NCI-H345 treated with DMSO at 0.1 percent for 48 hours (cell line): ENCODE measurements around the gene UTF1.

Source experiments
- DNase-seq: peaks from one replicate; lab custom pipeline; 2025; ENCODE audit not compliant: unreplicated experiment; lab: John Stamatoyannopoulos, UW

Gene UTF1

DNA sequence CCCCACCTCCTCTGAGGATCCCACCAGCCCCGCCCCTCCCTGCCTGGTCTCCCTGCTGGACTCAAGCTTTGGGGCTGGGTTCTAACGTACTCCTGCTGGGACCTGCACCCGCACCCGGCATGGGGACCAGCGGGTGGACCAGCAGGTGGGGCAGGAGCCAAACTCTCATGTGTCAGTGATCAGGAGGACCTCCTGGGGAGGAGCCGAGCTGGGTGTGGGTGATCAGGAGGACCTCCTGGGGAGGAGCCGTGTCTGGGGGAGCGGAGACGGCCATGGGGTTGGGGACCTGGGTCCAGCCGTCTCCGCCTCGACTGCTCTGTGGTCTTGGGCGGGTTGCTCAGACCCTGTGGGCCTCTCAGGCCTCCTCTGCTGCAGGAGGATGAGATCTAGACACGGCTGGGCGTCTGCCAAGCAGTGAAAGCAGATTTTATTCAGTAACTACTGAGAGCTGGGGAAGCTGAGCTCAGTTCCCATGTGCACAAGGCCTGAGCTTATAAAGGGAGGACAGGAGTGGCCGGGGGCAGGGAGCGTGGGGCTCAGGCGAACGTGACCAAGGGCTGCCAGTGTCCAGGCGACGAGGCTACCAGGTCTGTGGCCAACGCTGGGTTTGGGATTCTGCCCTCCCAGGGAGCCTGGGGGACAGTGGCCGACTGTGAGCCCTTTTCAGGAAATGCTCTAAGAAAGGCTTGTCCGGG, 33.6 kb upstream of the UTF1 start:
- no peak for DNase-seq

DNA sequence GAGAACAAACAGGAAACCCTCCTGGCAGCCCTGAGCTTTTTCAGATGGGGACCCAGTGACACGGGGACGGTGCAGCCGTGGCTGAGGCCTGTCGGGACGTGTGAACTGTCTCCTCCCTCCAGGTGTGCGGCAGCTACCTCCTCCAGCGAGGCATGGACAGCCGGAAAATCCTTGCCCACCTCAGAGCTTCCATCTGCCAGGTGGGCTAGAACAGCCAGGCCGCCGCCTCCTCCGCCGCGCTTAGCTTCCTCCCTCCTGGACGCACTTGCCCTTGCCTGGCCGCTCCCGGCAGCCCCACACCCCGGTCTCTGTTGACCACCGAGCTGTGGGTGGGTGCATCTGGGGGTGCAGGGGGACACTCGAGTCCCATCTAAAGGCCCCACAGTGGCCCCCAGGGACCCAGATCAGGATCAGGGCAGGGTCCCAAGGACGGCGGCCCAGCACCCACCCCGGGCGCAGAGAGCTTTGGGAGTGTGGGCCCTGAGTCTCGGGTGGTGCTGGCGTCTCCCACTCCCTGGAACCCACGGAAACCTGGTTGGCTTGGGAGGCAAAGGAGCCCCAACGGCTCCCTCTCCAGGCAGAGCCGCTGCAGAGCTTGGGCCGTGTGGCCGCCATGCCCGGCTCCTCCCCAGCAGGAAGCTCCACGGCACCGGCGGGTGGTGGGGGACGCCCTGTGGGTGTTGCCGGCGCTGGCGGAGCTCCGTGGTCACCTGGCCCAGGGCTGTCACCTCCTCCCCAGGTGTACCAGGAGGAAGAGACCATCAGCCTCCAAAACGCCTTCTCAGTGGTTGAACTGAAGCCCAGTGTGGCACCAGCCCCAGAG, 32.9 kb upstream of the UTF1 start:
- DNase-seq, result no peak

DNA sequence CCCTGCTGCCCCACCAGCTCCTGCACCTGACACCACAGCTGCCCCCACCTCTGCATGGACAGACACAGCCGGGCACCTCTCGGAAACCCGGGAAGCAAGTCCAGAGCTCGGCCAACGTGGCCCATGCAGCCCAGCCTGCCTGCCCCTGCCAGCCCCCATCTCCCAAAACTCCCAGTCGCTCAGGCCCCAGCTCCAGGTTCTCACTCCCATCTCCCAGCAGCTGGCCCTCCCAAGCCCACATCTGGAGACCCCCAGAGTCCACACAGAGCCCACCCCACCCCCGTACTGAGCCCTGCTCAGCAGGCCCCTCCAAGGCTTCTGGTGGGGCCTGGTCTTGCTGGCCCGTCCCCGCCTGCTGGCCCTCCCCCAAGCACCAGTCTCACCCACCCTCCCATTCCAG, 32.2 kb upstream of the UTF1 start:
- DNase-seq, result no peak

DNA sequence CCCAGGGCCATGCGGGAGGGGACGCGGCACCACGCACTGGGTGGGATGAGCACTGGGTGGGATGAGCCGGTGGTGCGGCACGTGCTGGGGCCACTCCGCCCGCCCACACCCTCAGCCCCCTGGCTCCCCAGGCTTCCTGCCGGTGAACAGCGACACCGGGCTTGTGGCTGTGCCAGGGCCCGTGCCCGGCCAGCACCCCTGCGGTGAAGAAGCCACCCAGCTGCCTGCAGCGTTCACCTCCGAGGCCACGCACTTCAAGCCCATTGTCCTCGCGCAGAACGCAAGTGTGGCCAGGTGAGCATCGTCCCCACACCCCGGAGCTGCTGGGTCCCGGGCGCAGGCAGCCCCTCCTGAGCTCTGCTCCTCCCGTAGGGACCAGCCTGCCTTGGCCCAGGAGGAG, 31.8 kb upstream of the UTF1 start:
- DNase-seq, result no peak

DNA sequence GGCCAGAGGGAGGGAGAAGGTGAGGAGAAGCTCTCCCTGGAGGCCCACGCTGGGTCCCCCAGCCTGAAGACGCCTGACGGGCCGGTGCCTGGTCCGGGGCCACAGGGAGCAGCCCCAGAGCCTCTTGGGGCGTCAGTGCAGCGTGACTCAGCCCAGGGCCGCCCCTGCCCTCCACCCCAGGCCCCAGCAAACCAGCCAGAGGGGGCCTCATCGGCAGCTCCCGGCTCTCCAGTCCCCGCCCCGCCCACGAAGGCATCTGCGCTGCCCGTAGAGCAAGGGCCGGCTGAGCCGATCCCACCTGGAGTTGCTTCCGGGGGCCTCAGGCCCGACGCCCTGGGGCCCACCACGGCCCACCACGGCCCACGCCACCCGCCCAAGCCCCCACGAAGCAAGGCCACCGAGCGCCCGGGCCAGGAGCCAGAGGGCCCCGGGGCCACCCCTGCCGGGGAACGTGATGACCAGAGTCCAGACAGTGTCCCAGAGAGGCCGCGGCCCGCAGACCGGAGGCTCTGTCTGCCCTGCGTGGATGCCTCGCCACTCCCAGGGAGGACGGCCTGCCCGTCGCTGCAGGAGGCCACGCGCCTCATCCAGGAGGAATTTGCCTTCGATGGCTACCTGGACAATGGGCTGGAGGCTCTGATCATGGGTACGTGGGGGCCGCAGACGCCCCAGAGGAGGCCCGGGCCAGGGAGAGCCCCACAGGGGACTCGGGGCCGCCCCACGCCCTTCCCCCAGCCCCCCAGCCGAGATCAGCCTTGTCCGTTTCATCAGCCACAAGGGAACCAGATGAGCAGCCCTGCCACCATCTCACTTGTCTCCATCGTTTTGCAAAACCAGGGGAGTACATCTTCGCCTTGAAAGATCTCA, 31.2 kb upstream of the UTF1 start:
- no peak for DNase-seq

DNA sequence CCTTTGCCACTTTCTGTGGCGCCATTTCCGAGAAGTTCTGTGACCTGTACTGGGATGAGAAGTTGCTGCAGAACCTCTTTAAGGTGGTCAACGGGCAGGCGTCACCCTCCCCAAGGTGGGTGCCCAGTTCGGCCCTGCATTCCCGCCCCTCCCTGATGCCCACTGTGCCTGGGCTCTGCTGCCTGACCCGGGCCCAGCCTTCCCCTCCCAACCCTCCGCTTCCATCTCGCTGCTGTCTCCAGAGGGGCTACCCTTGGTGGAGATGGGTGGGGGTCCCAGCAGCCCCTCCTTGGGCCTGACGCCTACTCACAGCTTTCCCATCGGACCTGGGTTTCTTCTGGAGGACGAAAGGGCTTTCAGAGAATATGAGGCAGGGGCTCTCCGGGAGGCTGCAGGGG, 30.5 kb upstream of the UTF1 start:
- no peak for DNase-seq

DNA sequence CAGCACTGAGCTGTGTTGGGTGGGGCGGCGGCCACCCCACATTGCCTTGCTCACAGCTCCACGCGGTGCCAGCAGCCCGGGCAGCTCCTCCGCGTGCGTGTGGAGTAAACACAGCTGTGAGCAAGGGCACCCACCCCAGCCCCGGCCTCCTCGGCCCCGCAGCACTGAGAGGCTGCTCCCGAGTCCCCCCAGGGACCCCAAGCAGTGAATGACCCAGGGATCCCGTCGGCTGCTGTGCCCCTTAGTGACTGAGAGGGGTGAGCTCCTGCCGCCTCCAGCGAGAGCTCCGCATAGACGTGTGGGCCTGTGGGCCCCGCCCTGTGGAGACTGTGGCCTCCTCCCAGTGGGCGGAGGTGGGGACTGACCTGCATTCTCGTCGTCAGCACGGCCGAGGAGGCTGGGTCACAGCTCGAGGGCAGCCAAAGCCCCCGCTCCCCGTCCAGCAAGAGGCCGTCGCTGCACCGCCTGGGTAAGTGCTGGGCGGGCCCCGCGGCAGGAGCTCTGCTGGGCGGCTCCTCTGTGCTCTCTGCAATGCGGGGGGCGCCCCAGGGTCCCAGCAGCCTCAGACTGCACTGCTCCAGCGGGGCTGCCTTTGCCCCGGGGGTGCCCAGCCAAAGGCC, 29.9 kb upstream of the UTF1 start:
- DNase-seq, result no peak

DNA sequence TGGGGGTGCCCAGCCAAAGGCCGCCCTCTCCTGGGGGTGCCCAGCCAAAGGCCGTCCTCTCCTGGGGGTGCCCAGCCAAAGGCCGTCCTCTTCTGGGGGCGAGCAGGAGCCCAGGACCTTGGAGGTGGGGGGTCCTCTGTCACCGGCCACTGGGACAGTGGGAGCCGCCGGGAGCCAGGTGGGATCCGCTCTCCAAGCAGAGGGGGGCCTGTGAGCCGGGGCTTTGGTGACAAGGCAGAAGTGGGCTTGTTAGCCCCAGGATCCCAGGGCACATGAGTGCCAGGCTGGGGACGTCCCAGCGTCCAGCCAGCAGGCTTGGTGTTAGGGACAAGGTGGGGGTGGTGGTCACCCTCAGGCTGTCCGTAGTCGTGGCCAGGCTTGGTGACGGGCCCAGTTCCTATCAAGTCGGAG, 29.4 kb upstream of the UTF1 start:
- no peak for DNase-seq

DNA sequence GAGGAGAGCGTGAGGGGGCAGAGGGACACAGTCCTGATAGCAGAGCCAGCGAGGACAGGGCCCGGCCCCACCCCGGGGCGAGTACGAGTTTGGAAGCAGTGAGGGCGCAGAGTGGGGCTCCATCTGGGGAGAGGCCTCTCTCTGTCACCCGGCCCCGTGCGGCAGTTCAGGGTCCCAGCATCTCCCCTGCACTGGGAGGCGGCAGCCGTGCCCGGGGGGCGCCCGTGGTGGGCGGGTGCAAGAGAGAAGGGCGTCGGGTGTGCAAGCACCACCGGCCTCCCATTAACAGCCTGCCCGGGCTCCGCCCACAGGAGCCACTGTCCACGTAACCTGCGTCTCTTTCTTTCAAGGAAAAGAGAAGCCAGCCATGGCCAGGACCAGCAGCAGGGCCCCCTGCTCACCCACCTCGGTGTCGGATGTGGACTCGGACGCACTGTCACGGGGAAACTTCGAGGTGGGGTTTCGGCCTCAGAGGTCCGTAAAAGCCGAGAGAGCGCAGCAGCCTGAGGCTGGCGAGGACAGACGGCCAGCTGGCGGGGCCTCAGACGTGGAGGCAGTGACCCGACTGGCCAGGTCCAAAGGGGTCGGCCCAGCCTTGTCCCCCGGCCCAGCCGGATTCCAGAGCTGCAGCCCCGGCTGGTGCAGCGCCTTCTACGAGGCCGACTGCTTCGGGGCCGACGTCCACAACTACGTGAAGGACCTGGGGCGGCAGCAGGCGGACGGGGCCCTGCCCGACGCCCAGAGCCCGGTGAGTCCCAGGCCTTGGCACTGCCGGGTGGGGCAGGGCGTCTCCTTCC, 28.7 kb upstream of the UTF1 start:
- DNase-seq, result no peak

DNA sequence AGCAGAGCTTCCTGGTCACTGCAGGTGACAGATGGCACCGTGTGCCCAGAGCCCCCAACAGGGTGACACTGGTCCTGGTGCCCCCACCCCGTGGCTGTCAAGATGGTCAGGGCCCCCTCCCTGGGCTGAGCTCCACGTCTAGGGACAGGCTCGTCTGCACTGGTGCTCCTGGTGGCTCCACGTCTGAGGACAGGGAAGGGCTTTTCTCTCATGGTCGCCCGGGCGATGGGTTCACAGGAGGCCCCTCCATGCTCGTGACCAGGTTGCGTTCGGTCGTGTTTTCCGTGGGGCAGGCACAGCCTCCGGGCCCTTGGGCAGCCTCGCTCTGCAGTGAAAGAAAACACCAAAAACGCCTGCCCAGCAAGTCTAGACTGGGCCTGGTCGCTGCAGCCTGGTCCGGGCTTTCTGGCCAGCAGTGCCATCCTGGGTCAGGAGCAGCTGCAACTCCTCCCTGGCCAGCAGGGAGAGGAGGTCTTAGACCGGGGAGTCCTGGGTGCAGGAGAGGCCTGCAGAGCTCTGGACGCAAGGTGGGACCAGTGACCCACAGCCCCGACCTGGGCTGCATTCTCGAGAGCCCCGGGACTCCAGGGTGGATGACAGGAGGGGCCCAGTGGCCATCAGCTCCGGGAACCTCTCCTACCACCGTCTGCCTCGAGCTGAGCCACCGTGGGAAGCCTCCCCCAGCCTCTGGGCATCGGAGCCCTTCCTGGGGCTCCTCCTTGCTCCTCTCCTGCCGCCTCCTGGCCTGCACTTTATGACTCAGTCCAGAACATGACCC, 27.9 kb upstream of the UTF1 start:
- DNase-seq, result no peak

DNA sequence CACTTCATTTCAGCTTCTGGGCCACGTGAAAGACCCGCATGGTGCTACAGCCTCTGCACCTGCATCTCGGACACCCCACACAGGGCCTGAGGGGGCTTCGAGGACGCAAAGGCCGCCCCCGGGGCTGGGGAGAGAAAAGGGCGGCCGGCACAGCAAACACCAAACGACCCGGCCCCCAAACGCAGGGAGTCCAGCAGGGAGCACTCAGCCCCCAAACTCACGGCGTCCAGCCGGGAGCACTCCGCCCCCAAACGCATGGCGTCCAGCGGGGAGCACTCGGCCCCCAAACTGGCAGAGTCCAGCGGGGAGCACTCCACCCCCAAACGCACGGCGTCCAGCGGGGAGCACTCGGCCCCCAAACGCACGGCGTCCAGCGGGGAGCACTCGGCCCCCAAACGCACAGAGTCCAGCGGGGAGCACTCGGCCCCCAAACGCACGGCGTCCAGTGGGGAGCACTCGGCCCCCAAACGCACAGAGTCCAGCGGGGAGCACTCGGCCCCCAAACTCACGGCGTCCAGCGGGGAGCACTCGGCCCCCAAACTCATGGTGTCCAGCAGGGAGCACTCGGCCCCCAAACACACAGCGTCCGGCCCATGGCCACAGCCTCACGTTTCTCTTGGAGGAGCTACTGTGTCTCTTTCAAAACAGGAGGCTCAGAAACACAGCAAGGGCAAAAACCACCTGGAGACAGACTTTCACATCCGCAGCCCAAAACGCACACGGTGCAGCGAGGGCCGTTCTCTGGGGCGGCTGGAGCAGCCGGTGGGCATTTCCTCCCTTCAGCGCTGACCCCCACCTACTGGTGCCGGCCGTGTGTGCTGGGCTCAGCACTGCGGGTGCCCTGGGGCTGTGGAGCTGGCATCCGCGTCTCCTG, 27.0 kb upstream of the UTF1 start:
- no peak for DNase-seq

DNA sequence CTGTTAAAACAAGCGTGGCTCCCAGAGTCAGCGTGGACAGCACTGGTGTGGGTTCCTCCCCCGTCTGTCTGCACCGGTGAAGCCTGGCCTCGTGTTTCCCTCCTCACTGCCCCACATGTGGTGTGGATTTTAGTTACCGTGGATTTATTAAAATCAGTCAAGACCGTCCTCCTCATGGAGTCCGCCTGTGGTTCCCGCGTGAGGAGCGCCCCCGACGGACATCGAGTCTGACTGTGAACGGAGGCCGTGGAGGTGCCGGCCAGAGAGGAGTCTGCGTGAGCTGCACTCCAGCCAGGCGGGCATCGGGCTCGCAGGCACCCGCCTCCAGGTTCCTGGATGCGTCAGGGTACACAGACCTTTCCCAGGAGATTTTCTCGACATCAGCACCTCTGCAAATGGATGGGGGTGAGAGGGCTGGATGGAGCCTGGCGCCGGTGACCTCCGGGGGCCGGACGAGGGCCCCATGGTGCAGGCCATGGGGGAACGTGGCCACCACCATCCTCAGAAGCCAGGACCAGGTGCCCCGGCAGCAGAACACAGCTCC, 26.3 kb upstream of the UTF1 start:
- DNase-seq, result no peak

DNA sequence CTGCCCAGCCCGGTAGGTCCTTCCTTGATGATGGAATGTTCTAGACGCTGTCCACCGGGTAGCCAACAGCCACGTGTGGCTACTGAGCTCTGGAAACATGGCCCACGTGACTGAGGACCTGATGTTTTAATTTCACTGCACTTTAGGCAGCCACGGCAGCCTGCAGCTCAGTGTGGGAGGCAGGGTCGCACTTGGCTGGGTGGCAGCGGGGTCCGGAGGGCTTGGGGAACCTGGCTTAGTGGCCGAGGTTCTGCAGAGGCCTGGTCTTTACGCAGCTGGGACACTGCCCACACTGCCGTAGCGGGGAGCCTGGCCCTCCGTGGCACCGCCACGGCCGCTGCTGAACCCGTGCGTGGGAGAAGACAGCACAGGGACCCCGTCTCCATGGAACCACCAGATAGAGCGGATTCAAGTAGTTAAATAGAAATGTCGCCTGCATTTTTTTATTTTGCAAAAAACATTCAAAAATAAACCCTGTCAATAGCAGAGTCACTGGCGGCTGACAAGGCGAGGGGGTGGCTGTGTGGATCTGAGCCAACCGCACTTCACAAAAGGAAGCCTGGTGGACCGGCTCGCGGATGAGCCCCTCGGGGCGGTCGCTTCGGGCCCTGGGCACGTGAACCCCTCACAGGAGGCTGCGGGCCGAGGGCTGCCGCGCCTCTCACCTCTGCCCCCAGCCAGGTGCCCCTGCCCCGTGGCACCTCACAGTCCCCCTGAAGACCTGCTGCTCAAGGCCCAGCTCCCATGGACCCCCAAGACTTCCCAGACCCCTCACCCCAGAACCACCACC, 25.6 kb upstream of the UTF1 start:
- no peak for DNase-seq

DNA sequence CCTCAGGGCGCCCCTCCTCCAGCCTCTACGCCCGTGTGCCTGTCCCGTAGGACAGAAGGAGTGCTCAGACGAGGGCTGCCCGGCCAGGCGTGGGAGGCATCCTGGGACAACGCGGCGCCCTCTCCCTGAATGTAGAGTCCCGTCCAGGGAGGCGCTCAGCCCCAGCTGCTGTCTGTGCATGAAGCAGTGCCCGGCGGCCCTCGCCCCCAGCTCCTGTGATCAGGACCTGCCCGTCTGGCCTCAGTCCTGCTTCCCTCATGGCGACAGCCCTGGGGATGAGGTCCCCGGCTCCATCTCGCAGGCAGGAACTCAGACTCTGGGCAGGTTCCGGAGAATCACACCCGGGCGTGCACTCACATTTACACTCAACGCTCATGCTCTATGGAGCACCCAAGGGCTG, 24.9 kb upstream of the UTF1 start:
- DNase-seq, result no peak

DNA sequence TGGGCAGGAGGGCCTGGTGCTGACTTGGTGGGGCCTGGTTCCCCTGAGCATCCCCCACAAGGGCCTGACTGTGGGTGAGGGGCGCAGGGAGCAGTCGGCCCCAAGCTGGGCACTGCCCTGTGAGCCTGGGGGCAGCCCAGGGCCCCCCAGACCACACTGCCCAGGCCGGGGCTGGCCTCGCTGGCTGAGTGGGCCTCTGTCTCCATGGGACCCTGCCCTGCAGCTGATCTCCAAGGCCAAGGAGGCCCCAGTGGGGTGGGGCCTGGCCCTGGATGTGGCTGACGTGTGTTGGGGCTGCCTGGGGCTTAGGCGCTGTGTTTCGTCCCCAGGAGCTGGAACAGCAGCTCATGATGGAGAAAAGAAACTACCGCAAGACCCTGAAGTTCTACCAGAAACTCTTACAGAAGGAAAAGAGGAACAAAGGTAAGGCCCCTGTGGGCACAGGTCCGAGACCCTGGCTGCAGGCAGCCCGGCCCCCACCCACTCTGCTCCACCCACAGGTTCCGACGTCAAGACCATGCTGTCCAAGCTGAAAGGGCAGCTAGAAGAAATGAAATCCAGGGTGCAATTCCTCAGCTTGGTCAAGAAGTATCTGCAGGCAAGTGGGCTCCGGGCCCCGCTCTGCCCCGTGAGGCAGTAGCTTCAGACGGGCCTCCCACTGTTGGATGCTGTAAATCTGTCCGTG, 23.5 kb upstream of the UTF1 start:
- DNase-seq, result no peak

DNA sequence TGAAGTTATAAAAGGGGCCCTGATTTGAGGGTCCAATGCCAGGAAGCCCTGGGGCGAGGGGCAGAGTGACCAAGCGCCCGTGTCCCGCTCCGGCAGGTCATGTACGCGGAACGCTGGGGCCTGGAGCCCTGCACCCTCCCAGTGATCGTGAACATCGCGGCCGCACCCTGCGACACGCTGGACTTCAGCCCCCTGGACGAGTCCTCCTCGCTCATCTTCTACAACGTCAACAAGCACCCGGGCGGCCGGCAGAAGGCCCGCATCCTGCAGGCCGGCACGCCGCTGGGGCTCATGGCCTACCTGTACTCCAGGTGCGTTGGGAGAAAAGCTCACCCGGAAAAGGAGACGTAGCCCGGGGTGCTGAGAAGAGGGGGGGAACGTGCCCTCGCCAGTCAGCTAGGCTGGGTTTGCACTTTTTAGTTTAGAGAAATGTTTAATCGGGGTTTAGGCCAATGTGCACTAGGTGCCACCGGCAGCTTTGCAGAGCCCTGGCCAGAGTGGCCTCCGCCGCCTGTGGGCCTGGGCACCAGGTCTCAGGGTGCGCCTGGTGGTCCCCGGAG, 22.9 kb upstream of the UTF1 start:
- DNase-seq, result no peak

DNA sequence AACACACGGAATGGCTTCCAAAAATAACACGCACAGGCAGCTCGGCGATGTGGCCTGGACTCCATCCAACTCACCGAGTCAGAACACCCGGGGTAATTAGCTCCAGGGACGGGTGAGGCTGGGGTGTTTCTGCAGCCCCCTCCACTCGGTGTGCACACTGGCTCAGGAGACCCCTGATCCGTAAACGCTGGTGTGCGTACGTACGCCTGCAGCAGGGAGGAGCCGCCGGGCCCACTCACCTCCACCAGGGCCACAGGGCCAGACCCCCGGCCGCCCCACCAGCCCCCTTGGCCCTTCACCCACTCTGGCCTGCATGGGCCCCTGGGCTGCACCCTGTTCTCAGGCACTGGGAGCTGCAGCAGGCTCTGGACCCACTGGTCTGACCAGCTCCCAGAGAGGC, 22.4 kb upstream of the UTF1 start:
- no peak for DNase-seq
